ENCODE results near the gene JARID2. TPM values are rescaled to one million over a fixed set of nuclear protein-coding genes. Genes with fewer than 3 reads are reported as not detected.

Gene JARID2
- total RNA-seq, 1 experiment from 2014 or later: 180 TPM

- TF ChIP-seq ATF6 (CRISPR knock-in tag; IDR thresholded peaks at IDR 0.05): no peak
- TF ChIP-seq OVOL2 (CRISPR knock-in tag; IDR thresholded peaks at IDR 0.05; ENCODE audit: borderline replicate concordance): no peak
Measured at GRCh38 chr6:15512126-15512525, 266.3 kb downstream of the JARID2 start (continued).

- no peaks in the 10 kb centered on the region for H3K9me3 Mint-ChIP-seq
- ChIA-PET CTCF (no interaction called here), POLR2A (interaction anchor here (1.3 kb wide), 1 partner anchor 11 kb away, joined by 3 read pairs; no protein-coding TSS in a partner anchor)
- no peak for ATAC-seq
- no peak overlapping the region for H3K4me3 Mint-ChIP-seq
- DNase-seq (ENCODE audit: low spot score): no peak
- TF ChIP-seq ZNF416 (CRISPR knock-in tag; IDR thresholded peaks at IDR 0.05) (no peak), IRF1 (CRISPR knock-in tag; IDR thresholded peaks at IDR 0.05) (no peak), AFF4 (CRISPR knock-in tag; IDR thresholded peaks at IDR 0.05; ENCODE audit: borderline replicate concordance) (no peak), STAT6 (CRISPR knock-in tag; conservative IDR thresholded peaks at IDR 0.05; ENCODE audit: low read depth) (no peak), USF1 (CRISPR knock-in tag; IDR thresholded peaks at IDR 0.05) (no peak), NFE2L1 (CRISPR knock-in tag; IDR thresholded peaks at IDR 0.05) (no peak), ETV6 (CRISPR knock-in tag; IDR thresholded peaks at IDR 0.05) (no peak), ZNF512 (CRISPR knock-in tag; IDR thresholded peaks at IDR 0.05; ENCODE audit: borderline replicate concordance) (no peak), ELF4 (CRISPR knock-in tag; IDR thresholded peaks at IDR 0.05; ENCODE audit: low read depth) (no peak), CREM (CRISPR knock-in tag; IDR thresholded peaks at IDR 0.05) (no peak), E2F5 (CRISPR knock-in tag; IDR thresholded peaks at IDR 0.05) (no peak), ZBTB43 (CRISPR knock-in tag; IDR thresholded peaks at IDR 0.05) (no peak), ZNF121 (CRISPR knock-in tag; IDR thresholded peaks at IDR 0.05) (no peak), NR2C2 (CRISPR knock-in tag; IDR thresholded peaks at IDR 0.05) (no peak), JUN (CRISPR knock-in tag; IDR thresholded peaks at IDR 0.05) (no peak), TCF7 (CRISPR knock-in tag; IDR thresholded peaks at IDR 0.05; ENCODE audit: low read depth) (no peak)
- peaks cover 85% of the 10 kb centered on the region for H3K36me3 Mint-ChIP-seq
- peaks cover 22% of the 10 kb centered on the region for H3K4me1 Mint-ChIP-seq
- no peak overlapping the region for H3K27ac Mint-ChIP-seq
- no peaks in the 10 kb centered on the region for H3K27me3 Mint-ChIP-seq (ENCODE audit: low read depth)
Measured at GRCh38 chr6:15512721-15513120, 266.9 kb downstream of the JARID2 start.

Data from WTC11 (cell line).